K562 (cell line): Measurements from ENCODE around the gene DPH2. TPM values are rescaled to one million over a fixed set of nuclear protein-coding genes. Genes with fewer than 3 reads are reported as not detected.

Source experiments
- ATAC-seq: fragments of 200-7000 bp; cut with Tn5 transposase; 3 replicates; pipeline ENCODE4 v1.9.1; 2020; ENCODE audit warnings: moderate library complexity
- BruUV-seq: library from RNA; stranded (reverse); fragments of 400-500 nt; replicated peaks from 2 replicates; lab custom pipeline; 2021; lab: Mats Ljungman, UMichigan
- CTCF ChIA-PET: fragments of 300-600 bp; formaldehyde crosslinking; extraction: SDS; loops from one replicate; lab custom pipeline; 2021; ENCODE audit warnings: low intra/inter-chr PET ratio; lab: Yijun Ruan, JAX
- POLR2A ChIA-PET: fragments of 300-600, 350-650 bp; sonication (Branson Sonifier 250); formaldehyde crosslinking; extraction: SDS; loops from one replicate; lab custom pipeline; 2021; ENCODE audit warnings: antibody characterized with exemption, inconsistent platforms; lab: Yijun Ruan, JAX
- DNase-seq, 4 experiments: peaks; one replicate each; pipeline versions ENCODE4 v3.0.0 to v3.0.0-alpha.2; 2011 to 2018; ENCODE audit warnings: low spot score in 3 of 4, mixed read lengths in 3 of 4; ENCODE audit errors: extremely low read depth in 1 of 4
- FAIRE-seq: peaks from 2 replicates; lab custom pipeline; 2011; peaks lifted over from hg19 to GRCh38; lab: Jason Lieb, UNC
- H2AFZ ChIP-seq: 2 replicates; pipeline ENCODE4 v1.6.0; 2011; ENCODE audit warnings: low read depth, low read length, control low read depth, inconsistent platforms
- H3K27ac ChIP-seq: fragments of 200-600 bp; 3 replicates; pipeline ENCODE4 v1.8.0; 2011; ENCODE audit warnings: low read depth, mild to moderate bottlenecking, control low read depth, inconsistent platforms, low read length, moderate library complexity, mixed read lengths; ENCODE audit errors: extremely low read depth
- H3K27me3 ChIP-seq, 2 experiments: fragments of 300-600 bp in 1 of 2; 2 replicates in 1 of 2; 3 replicates in 1 of 2; pipeline versions ENCODE4 v1.6.0 to v1.8.0; 2011; ENCODE audit warnings: inconsistent platforms in 2 of 2, low read length in 2 of 2, mild to moderate bottlenecking in 1 of 2, mixed read lengths in 1 of 2, moderate library complexity in 1 of 2; ENCODE audit not compliant: control insufficient read depth in 2 of 2, insufficient read depth in 2 of 2
- H3K36me3 ChIP-seq: fragments of 300-600 bp; 3 replicates; pipeline ENCODE4 v1.8.0; 2011; ENCODE audit warnings: mild to moderate bottlenecking, low read length, inconsistent platforms; ENCODE audit not compliant: control insufficient read depth, insufficient read depth
- H3K4me1 ChIP-seq, 2 experiments: fragments of 200-600 bp in 1 of 2; replicated peaks in 1 of 2; 2 replicates in 1 of 2; 3 replicates in 1 of 2; pipeline versions ENCODE4 v1.5.1 to v1.8.0; 2011; ENCODE audit warnings: inconsistent platforms in 2 of 2, low read length in 2 of 2, mild to moderate bottlenecking in 1 of 2, mixed read lengths in 1 of 2, moderate library complexity in 1 of 2; ENCODE audit not compliant: control insufficient read depth in 2 of 2, insufficient read depth in 2 of 2
- H3K4me2 ChIP-seq: 2 replicates; pipeline ENCODE4 v1.6.1; 2011; ENCODE audit warnings: low read length, control low read depth, inconsistent platforms, mixed read lengths; ENCODE audit not compliant: insufficient read depth
- H3K4me3 ChIP-seq: fragments of 200-600 bp; sonication (generic), shearing (Covaris generic); 2 replicates; pipeline ENCODE4 v1.5.1; 2016; ENCODE audit warnings: control low read depth, inconsistent platforms
- H3K79me2 ChIP-seq: fragments of 200-600 bp; 3 replicates; pipeline ENCODE4 v1.8.0; 2011; ENCODE audit warnings: low read length, inconsistent platforms; ENCODE audit not compliant: control insufficient read depth, insufficient read depth
- H3K9ac ChIP-seq, 2 experiments: 2 replicates each; pipeline versions ENCODE4 v1.6.0 to v1.6.1; 2011; ENCODE audit warnings: low read depth in 2 of 2, low read length in 2 of 2, control low read depth in 1 of 2, inconsistent platforms in 1 of 2, mild to moderate bottlenecking in 1 of 2, mixed read lengths in 1 of 2; ENCODE audit not compliant: insufficient read depth in 1 of 2
- H3K9me1 ChIP-seq: one replicate; pipeline ENCODE4 v1.6.0; 2011; ENCODE audit warnings: inconsistent platforms, mild to moderate bottlenecking, low read length, moderate library complexity; ENCODE audit not compliant: control insufficient read depth, insufficient read depth
- H3K9me3 ChIP-seq: replicated peaks from 2 replicates; pipeline ENCODE4 v1.5.1; 2011; ENCODE audit warnings: low read depth, low read length, inconsistent platforms; ENCODE audit not compliant: control insufficient read depth, insufficient read depth
- H4K20me1 ChIP-seq: replicated peaks from 2 replicates; pipeline ENCODE4 v1.6.1; 2011; ENCODE audit warnings: low read length, inconsistent platforms, mixed read lengths; ENCODE audit not compliant: control insufficient read depth, insufficient read depth
- AFF4 ChIP-seq: sonication (generic); formaldehyde crosslinking; IDR thresholded peaks from 2 replicates; pipeline ENCODE4 v1.8.0; 2023; ENCODE audit warnings: mild to moderate bottlenecking, missing genetic modification reagents
- ATF6 ChIP-seq: sonication (generic); formaldehyde crosslinking; IDR thresholded peaks from 2 replicates; pipeline ENCODE4 v1.4.0; 2020; ENCODE audit warnings: mild to moderate bottlenecking, missing genetic modification reagents
- CTCFL ChIP-seq: IDR thresholded peaks from 2 replicates; pipeline ENCODE4 v1.6.1; 2011; ENCODE audit warnings: borderline replicate concordance, low read depth, mild to moderate bottlenecking, moderate library complexity, low read length; ENCODE audit not compliant: insufficient read depth, poor library complexity, severe bottlenecking
- EP300 ChIP-seq: IDR thresholded peaks from 2 replicates; pipeline ENCODE4 v1.6.1; 2012; ENCODE audit warnings: low read length, improper control_type of control experiment
- HDAC3 ChIP-seq: fragments of 450-650 bp; IDR thresholded peaks from 2 replicates; pipeline ENCODE4 v1.6.1; 2018; ENCODE audit warnings: borderline replicate concordance, mild to moderate bottlenecking, moderate library complexity; ENCODE audit not compliant: partially characterized antibody
- HDAC6 ChIP-seq: IDR thresholded peaks from 2 replicates; pipeline ENCODE4 v1.6.1; 2012; ENCODE audit warnings: low read depth, mild to moderate bottlenecking, control low read depth, inconsistent platforms, low read length, moderate library complexity
- ILF3 ChIP-seq: fragments of 450-650 bp; IDR thresholded peaks from 2 replicates; pipeline ENCODE4 v1.6.1; 2018; ENCODE audit warnings: antibody characterized with exemption, mild to moderate bottlenecking, moderate library complexity, borderline replicate concordance
- POLR2AphosphoS5 ChIP-seq: IDR thresholded peaks from 2 replicates; pipeline ENCODE4 v1.6.1; 2011; ENCODE audit warnings: mild to moderate bottlenecking, low read depth, low read length, moderate library complexity; ENCODE audit not compliant: control insufficient read depth, insufficient read depth
- RB1 ChIP-seq: fragments of 450-650 bp; IDR thresholded peaks from 2 replicates; pipeline ENCODE4 v1.6.1; 2017; ENCODE audit warnings: low read depth, mild to moderate bottlenecking
- ZBTB7A ChIP-seq: IDR thresholded peaks from 2 replicates; pipeline ENCODE4 v1.6.1; 2011; ENCODE audit warnings: low read depth, mild to moderate bottlenecking, low read length, moderate library complexity, borderline replicate concordance; ENCODE audit not compliant: control insufficient read depth
- WGBS: fragments of 100-300 bp; shearing (Covaris generic); methylation state at CpG from one replicate; pipeline ENCODE4 v1.1.6; 2016; ENCODE audit warnings: low coverage, mixed read lengths; ENCODE audit not compliant: insufficient coverage; ENCODE audit errors: missing lambda C conversion rate; 5-methylcytosine and 5-hydroxymethylcytosine counted together
- in situ Hi-C: fragments of 300-500 bp; cut with MboI; formaldehyde crosslinking; loops from 4 replicates; pipeline ENCODE4 v1.15.0; 2018; ENCODE audit warnings: inconsistent platforms, mixed read lengths
- intact Hi-C: fragments of 100-400 bp; cut with micrococcal nuclease; formaldehyde crosslinking; loops from 2 replicates; pipeline ENCODE4 v1.14.2; 2022
- polyA plus RNA-seq, 8 experiments: library from polyadenylated mRNA; depleted of rRNA in 4 of 8; stranded (reverse) in 5 of 8; unstranded in 3 of 8; fragments of >200 nt; fragmentation: Nextera tagmentation in 2 of 8; fragmentation: Illumina TruSeq in 1 of 8; extraction: Ambion mirVana in 2 of 8; extraction: Trizol in 1 of 8; gene quantifications; 2 replicates each; pipeline versions ENCODE4 v1.2.1 to v1.2.3, GENCODE V29; 2011 to 2014; ENCODE audit warnings: inconsistent platforms in 1 of 8, missing spikeins in 1 of 8
- total RNA-seq, 7 experiments: library from RNA; depleted of rRNA in 6 of 7; stranded (reverse); fragments of >200 nt in 6 of 7; fragmentation: Illumina TruSeq in 2 of 7; extraction: Trizol in 2 of 7; gene quantifications; 2 replicates each; pipeline versions ENCODE4 v1.2.1 to v1.2.3, GENCODE V29; 2011 to 2021; ENCODE audit warnings: low replicate concordance in 1 of 7

DPH2 gene
- total and polyA plus RNA-seq, 9 of the 15 experiments (the other 6 are each of a cell fraction or from before 2014, with no cell fraction given): 17.9 to 94.1 (median 68.1) TPM

DNA sequence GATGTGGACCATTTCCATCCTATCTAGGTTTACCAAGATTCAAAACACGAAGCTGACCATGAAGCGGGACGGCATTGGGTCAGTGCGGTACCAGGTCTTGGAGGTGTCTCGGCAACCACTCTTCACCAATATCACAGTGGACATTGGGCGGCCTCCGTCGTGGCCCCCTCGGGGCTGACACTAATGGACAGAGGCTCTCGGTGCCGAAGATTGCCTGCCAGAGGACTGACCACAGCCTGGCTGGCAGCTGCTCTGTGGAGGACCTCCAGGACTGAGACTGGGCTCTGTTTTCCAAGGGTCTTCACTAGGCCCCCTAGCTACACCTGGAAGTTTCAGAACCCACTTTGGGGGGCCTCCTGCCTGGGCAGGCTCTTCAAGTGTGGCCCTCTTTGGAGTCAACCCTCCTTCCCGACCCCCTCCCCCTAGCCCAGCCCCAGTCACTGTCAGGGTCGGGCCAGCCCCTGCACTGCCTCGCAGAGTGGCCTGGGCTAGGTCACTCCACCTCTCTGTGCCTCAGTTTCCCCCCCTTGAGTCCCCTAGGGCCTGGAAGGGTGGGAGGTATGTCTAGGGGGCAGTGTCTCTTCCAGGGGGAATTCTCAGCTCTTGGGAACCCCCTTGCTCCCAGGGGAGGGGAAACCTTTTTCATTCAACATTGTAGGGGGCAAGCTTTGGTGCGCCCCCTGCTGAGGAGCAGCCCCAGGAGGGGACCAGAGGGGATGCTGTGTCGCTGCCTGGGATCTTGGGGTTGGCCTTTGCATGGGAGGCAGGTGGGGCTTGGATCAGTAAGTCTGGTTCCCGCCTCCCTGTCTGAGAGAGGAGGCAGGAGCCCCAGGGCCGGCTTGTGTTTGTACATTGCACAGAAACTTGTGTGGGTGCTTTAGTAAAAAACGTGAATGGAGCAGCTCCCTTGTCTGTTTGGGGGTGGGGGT lies 20.7 kb downstream of the DPH2 start:
- H3K9me1 ChIP-seq: no peaks in the 10 kb centered on the region
- H3K27me3 ChIP-seq: no peaks in the 10 kb centered on the region
- H3K9ac ChIP-seq: peak overlapping the region; percentile 65 to 95
- intact Hi-C loops (loop anchor here (2.0 to 10.0 kb wide), 3 partner anchors 16 to 304 kb away; partner anchors contain the start of gene ATP6V0B), in situ Hi-C loops (no loop called here)
- no peaks in the 10 kb centered on the region for H4K20me1 ChIP-seq
- ChIA-PET CTCF (interaction anchor here (0.7 kb wide), 1 partner anchor 202 kb away, joined by 5 read pairs; no protein-coding TSS in a partner anchor), POLR2A (interaction anchor here (0.8 to 3.8 kb wide), 9 partner anchors 9 to 58 kb away, joined by 3 to 16 read pairs (median 4); partner anchors contain the start of gene IPO13)
- DNase-seq (peak; percentile 42 to 53 (median 50)), FAIRE-seq (no peak), ATAC-seq (no peak)
- no peaks in the 10 kb centered on the region for H3K9me3 ChIP-seq
- H2AFZ ChIP-seq: peak overlapping the region; percentile 96
- BruUV-seq: no TSS peak
- H3K79me2 ChIP-seq: no peaks in the 10 kb centered on the region
- WGBS: 67% methylated on average over 18 of the region's 19 CpGs
- peaks cover 15 to 35% of the 10 kb centered on the region in 2 experiments; a peak in 4 of 5 replicates for H3K4me1 ChIP-seq
- peak overlapping the region; percentile 81 for H3K4me2 ChIP-seq
- peaks cover 20% of the 10 kb centered on the region; the same call in 2 of the 3 replicates for H3K36me3 ChIP-seq
- H3K27ac ChIP-seq: peak overlapping the region; percentile 51
- peak overlapping the region; percentile 74 for H3K4me3 ChIP-seq
- peak; percentile 59 for TF ChIP-seq ZBTB7A
- no peak for TF ChIP-seq RB1
- TF ChIP-seq AFF4 (CRISPR knock-in tag): 0 out of 2 replicates have a peak, but pooled peaks have one; percentile 27
- TF ChIP-seq EP300: 0 out of 2 replicates have a peak, but pooled peaks have one; percentile 0
- TF ChIP-seq CTCFL: peak; percentile 45
- no peak for TF ChIP-seq ILF3
- no peak for TF ChIP-seq ATF6 (CRISPR knock-in tag)
- no peak for TF ChIP-seq HDAC6
- no peak for TF ChIP-seq HDAC3
- TF ChIP-seq POLR2AphosphoS5: 0 out of 2 replicates have a peak, but pooled peaks have one; percentile 19
